ENCODE data around the gene NBDY.
"Not testable (repeated sequence)": the region's sequence is repeated elsewhere in the genome, so short reads cannot be mapped to it uniquely, and the experiment has no call there.

Gene NBDY

GRCh38 chrX:56757327-56757726 lies 28.3 kb downstream of the NBDY start:
- H3K9me3 ChIP-seq (ENCODE audit: severe bottlenecking): no peaks in the 10 kb centered on the region
- DNase-seq: no peak
- no peaks in the 10 kb centered on the region for H3K36me3 ChIP-seq
- TF ChIP-seq CTCF (IDR thresholded peaks at IDR 0.05; ENCODE audit: low read depth, low read length): no peak
- H3K27me3 ChIP-seq (ENCODE audit: insufficient read depth, low read depth, severe bottlenecking): peaks cover 6% of the 10 kb centered on the region
- H3K27ac ChIP-seq: no peak overlapping the region
- H3K4me3 ChIP-seq (ENCODE audit: low read depth, low read length): no peak overlapping the region

- no peaks in the 10 kb centered on the region for H3K9me3 ChIP-seq (ENCODE audit: severe bottlenecking)
- H3K4me3 ChIP-seq (ENCODE audit: low read depth, low read length): no peak overlapping the region
- H3K36me3 ChIP-seq: no peaks in the 10 kb centered on the region
- DNase-seq: no peak
- TF ChIP-seq CTCF (IDR thresholded peaks at IDR 0.05; ENCODE audit: low read depth, low read length): no peak
- H3K27ac ChIP-seq: no peak overlapping the region
- H3K27me3 ChIP-seq (ENCODE audit: insufficient read depth, low read depth, severe bottlenecking): peaks cover 6% of the 10 kb centered on the region
These were observed 29.4 kb downstream of the NBDY start for GRCh38 chrX:56758456-56758855.

GRCh38 chrX:56759736-56760409 lies 30.8 kb downstream of the NBDY start:
- Histone ChIP-seq H3K27ac (no peak overlapping the region), H3K4me3 (ENCODE audit: low read depth, low read length) (no peak overlapping the region), H3K27me3 (ENCODE audit: insufficient read depth, low read depth, severe bottlenecking) (peaks cover 3% of the 10 kb centered on the region), H3K9me3 (ENCODE audit: severe bottlenecking) (no peaks in the 10 kb centered on the region), H3K36me3 (peaks cover 4% of the 10 kb centered on the region; the same call in 1 of the 2 replicates)
- DNase-seq: no peak
- 0 out of 2 replicates have a peak, but pooled peaks have one; percentile 17 for TF ChIP-seq CTCF (IDR thresholded peaks at IDR 0.05; ENCODE audit: low read depth, low read length)

- not testable (repeated sequence) for H3K36me3 ChIP-seq; H3K27ac ChIP-seq; H3K9me3 ChIP-seq (ENCODE audit: severe bottlenecking); DNase-seq; H3K4me3 ChIP-seq (ENCODE audit: low read depth, low read length); H3K27me3 ChIP-seq (ENCODE audit: insufficient read depth, low read depth, severe bottlenecking)
These were observed 31.5 kb downstream of the NBDY start for GRCh38 chrX:56760410-56761124.

GRCh38 chrX:56761167-56761566 lies 32.1 kb downstream of the NBDY start:
- peaks cover 4% of the 10 kb centered on the region; the same call in 1 of the 2 replicates for H3K36me3 ChIP-seq
- no peaks in the 10 kb centered on the region for H3K9me3 ChIP-seq (ENCODE audit: severe bottlenecking)
- no peak overlapping the region for H3K27ac ChIP-seq
- H3K4me3 ChIP-seq (ENCODE audit: low read depth, low read length): no peak overlapping the region
- no peak for TF ChIP-seq CTCF (IDR thresholded peaks at IDR 0.05; ENCODE audit: low read depth, low read length)
- DNase-seq: no peak
- peaks cover 3% of the 10 kb centered on the region for H3K27me3 ChIP-seq (ENCODE audit: insufficient read depth, low read depth, severe bottlenecking)

GRCh38 chrX:56762220-56762619 lies 33.2 kb downstream of the NBDY start:
- no peak for DNase-seq
- Histone ChIP-seq H3K36me3 (peaks cover 6% of the 10 kb centered on the region; the same call in 1 of the 2 replicates), H3K9me3 (ENCODE audit: severe bottlenecking) (no peaks in the 10 kb centered on the region), H3K27ac (no peak overlapping the region), H3K27me3 (ENCODE audit: insufficient read depth, low read depth, severe bottlenecking) (peaks cover 3% of the 10 kb centered on the region), H3K4me3 (ENCODE audit: low read depth, low read length) (no peak overlapping the region)
- TF ChIP-seq CTCF (IDR thresholded peaks at IDR 0.05; ENCODE audit: low read depth, low read length): no peak

Measured in WERI-Rb-1 (cell line).